ENCODE results near the gene CUL4B. TPM values are rescaled to one million over a fixed set of nuclear protein-coding genes. Genes with fewer than 3 reads are reported as not detected.

Gene CUL4B
- total RNA-seq, 1 donor = 76.1 TPM

GRCh38 chrX:120534413-120535205, 26.2 kb downstream of the CUL4B start:
- DNase-seq (ENCODE audit: low read depth) = no peak
- no peak for TF ChIP-seq CTCF (IDR thresholded peaks at IDR 0.05; ENCODE audit: insufficient read depth, low read length)
- no peak overlapping the region for H3K4me3 ChIP-seq (ENCODE audit: low read depth, low read length)

GRCh38 chrX:120522820-120523219, 37.9 kb downstream of the CUL4B start:
- no peak overlapping the region for H3K4me3 ChIP-seq (ENCODE audit: low read depth, low read length)
- DNase-seq (ENCODE audit: low read depth) = no peak
- TF ChIP-seq CTCF (IDR thresholded peaks at IDR 0.05; ENCODE audit: insufficient read depth, low read length) = no peak

- DNase-seq (ENCODE audit: low read depth) = peak; percentile 69
- no peak overlapping the region for H3K4me3 ChIP-seq (ENCODE audit: low read depth, low read length)
- TF ChIP-seq CTCF (IDR thresholded peaks at IDR 0.05; ENCODE audit: insufficient read depth, low read length) = no peak
Observed at GRCh38 chrX:120517936-120518335, 42.8 kb downstream of the CUL4B start.

- no peak overlapping the region for H3K4me3 ChIP-seq (ENCODE audit: low read depth, low read length)
- peak; percentile 38 for TF ChIP-seq CTCF (IDR thresholded peaks at IDR 0.05; ENCODE audit: insufficient read depth, low read length)
- peak; percentile 37 for DNase-seq (ENCODE audit: low read depth)
Observed at GRCh38 chrX:120514236-120514635, 46.5 kb downstream of the CUL4B start.

GRCh38 chrX:120512627-120513026, 48.1 kb downstream of the CUL4B start:
- TF ChIP-seq CTCF (IDR thresholded peaks at IDR 0.05; ENCODE audit: insufficient read depth, low read length) = no peak
- no peak overlapping the region for H3K4me3 ChIP-seq (ENCODE audit: low read depth, low read length)
- no peak for DNase-seq (ENCODE audit: low read depth)

- no peak for TF ChIP-seq CTCF (IDR thresholded peaks at IDR 0.05; ENCODE audit: insufficient read depth, low read length)
- DNase-seq (ENCODE audit: low read depth) = no peak
- no peak overlapping the region for H3K4me3 ChIP-seq (ENCODE audit: low read depth, low read length)
Observed at GRCh38 chrX:120512222-120512621, 48.5 kb downstream of the CUL4B start.

GRCh38 chrX:120504569-120504968, 56.2 kb downstream of the CUL4B start:
- TF ChIP-seq CTCF (IDR thresholded peaks at IDR 0.05; ENCODE audit: insufficient read depth, low read length) = no peak
- DNase-seq (ENCODE audit: low read depth) = no peak
- no peak overlapping the region for H3K4me3 ChIP-seq (ENCODE audit: low read depth, low read length)

All from fibroblast of the aortic adventitia (primary cell).